H1 (cell line): Measurements from ENCODE around the gene COG4. TPM values are rescaled to one million over a fixed set of nuclear protein-coding genes. Genes with fewer than 3 reads are reported as not detected.

ENCODE experiments used
- CTCF ChIA-PET: fragments of 300-600 bp; sonication (Branson Sonifier 250); formaldehyde crosslinking; loops from one replicate; lab custom pipeline; 2021; ENCODE audit not compliant: partially characterized antibody; lab: Charles Lee
- POLR2A ChIA-PET: fragments of 300-600 bp; sonication (Branson Sonifier 250); formaldehyde crosslinking; loops from one replicate; lab custom pipeline; 2021; ENCODE audit warnings: inconsistent platforms; ENCODE audit not compliant: partially characterized antibody; lab: Charles Lee
- DNase-seq, 2 experiments: peaks; one replicate each; pipeline versions ENCODE4 v3.0.0 to v3.0.0-alpha.2; 2010 to 2022; ENCODE audit warnings: low spot score in 2 of 2, low read depth in 1 of 2, mixed read lengths in 1 of 2
- FAIRE-seq: peaks from 2 replicates; lab custom pipeline; 2011; peaks lifted over from hg19 to GRCh38; lab: Jason Lieb, UNC
- H2AFZ ChIP-seq: 2 replicates; pipeline ENCODE4 v1.8.1; 2012; ENCODE audit warnings: low read length, inconsistent platforms
- H2AK5ac ChIP-seq: 2 replicates; pipeline ENCODE4 v1.6.1; 2013; ENCODE audit warnings: low read depth, low read length
- H2BK120ac ChIP-seq: replicated peaks from 2 replicates; pipeline ENCODE3; 2013; ENCODE audit warnings: low read depth, low read length, inconsistent platforms
- H2BK12ac ChIP-seq: 2 replicates; pipeline ENCODE4 v1.6.1; 2013; ENCODE audit warnings: low read depth, low read length
- H2BK15ac ChIP-seq: 2 replicates; pipeline ENCODE4 v1.6.1; 2013; ENCODE audit warnings: low read length
- H2BK20ac ChIP-seq: 2 replicates; pipeline ENCODE4 v1.6.1; 2013; ENCODE audit warnings: low read length
- H2BK5ac ChIP-seq: 2 replicates; pipeline ENCODE4 v1.6.1; 2013; ENCODE audit warnings: low read depth, low read length
- H3K14ac ChIP-seq: 2 replicates; pipeline ENCODE4 v1.6.1; 2013; ENCODE audit warnings: inconsistent platforms; ENCODE audit not compliant: insufficient read length
- H3K18ac ChIP-seq: 2 replicates; pipeline ENCODE4 v1.6.1; 2013; ENCODE audit warnings: low read length; ENCODE audit errors: extremely low read depth
- H3K23ac ChIP-seq: 2 replicates; pipeline ENCODE4 v1.6.1; 2013; ENCODE audit warnings: inconsistent platforms; ENCODE audit not compliant: insufficient read length
- H3K23me2 ChIP-seq: 2 replicates; pipeline ENCODE4 v1.6.1; 2013; ENCODE audit warnings: low read depth, low read length
- H3K27ac ChIP-seq: 2 replicates; pipeline ENCODE4 v1.6.1; 2011; ENCODE audit warnings: low read depth, low read length, inconsistent platforms
- H3K27me3 ChIP-seq, 4 experiments: replicated peaks in 1 of 4; 1 replicate in 1 of 4; 2 replicates in 3 of 4; pipeline versions ENCODE4 v1.6.1 to v1.8.1; 2011 to 2013; ENCODE audit warnings: low read length in 3 of 4, mild to moderate bottlenecking in 3 of 4, inconsistent platforms in 2 of 4, mixed read lengths in 2 of 4, moderate library complexity in 1 of 4; ENCODE audit not compliant: control insufficient read depth in 3 of 4, insufficient read depth in 3 of 4; ENCODE audit errors: extremely low read depth in 1 of 4
- H3K36me3 ChIP-seq, 4 experiments: 2 replicates each; pipeline versions ENCODE4 v1.6.1 to v1.8.1; 2011 to 2013; ENCODE audit warnings: mild to moderate bottlenecking in 4 of 4, low read length in 3 of 4, moderate library complexity in 2 of 4, control low read depth in 1 of 4, inconsistent platforms in 1 of 4; ENCODE audit not compliant: insufficient read depth in 4 of 4, control insufficient read depth in 2 of 4
- H3K4ac ChIP-seq: replicated peaks from 2 replicates; pipeline ENCODE3; 2013; ENCODE audit warnings: low read length, low read depth, mixed read lengths, inconsistent platforms; ENCODE audit not compliant: insufficient read length
- H3K4me1 ChIP-seq, 4 experiments: replicated peaks in 1 of 4; 1 replicate in 1 of 4; 2 replicates in 3 of 4; pipeline versions ENCODE4 v1.6.1 to v1.8.1; 2011 to 2013; ENCODE audit warnings: low read length in 3 of 4, inconsistent platforms in 2 of 4, mixed read lengths in 1 of 4; ENCODE audit not compliant: insufficient read depth in 4 of 4, control insufficient read depth in 3 of 4
- H3K4me2 ChIP-seq, 2 experiments: 2 replicates each; pipeline versions ENCODE4 v1.6.1 to v1.8.1; 2011 to 2013; ENCODE audit warnings: low read depth in 2 of 2, low read length in 2 of 2, control low read depth in 1 of 2, inconsistent platforms in 1 of 2, mild to moderate bottlenecking in 1 of 2; ENCODE audit not compliant: insufficient read depth in 1 of 2
- H3K4me3 ChIP-seq, 4 experiments: fragments of 200-600, 300-600 bp in 1 of 4; sonication (generic), shearing (Covaris generic), sonication (Bioruptor Twin) in 1 of 4; 2 replicates each; pipeline versions ENCODE4 v1.5.1 to v1.8.1; 2011 to 2016; ENCODE audit warnings: low read length in 4 of 4, low read depth in 3 of 4, control low read depth in 2 of 4, inconsistent platforms in 2 of 4, mild to moderate bottlenecking in 2 of 4, mixed read lengths in 1 of 4, moderate library complexity in 1 of 4; ENCODE audit not compliant: insufficient read depth in 2 of 4; ENCODE audit errors: extremely low read depth in 1 of 4
- H3K56ac ChIP-seq: replicated peaks from 2 replicates; pipeline ENCODE3; 2013; ENCODE audit warnings: low read depth, mild to moderate bottlenecking, mixed read lengths, low read length, inconsistent platforms; ENCODE audit not compliant: insufficient read length
- H3K79me1 ChIP-seq: 2 replicates; pipeline ENCODE4 v1.6.1; 2013; ENCODE audit warnings: low read depth, low read length, control low read depth
- H3K79me2 ChIP-seq, 2 experiments: 2 replicates each; pipeline versions ENCODE4 v1.6.1 to v1.8.1; 2012 to 2013; ENCODE audit warnings: low read length in 2 of 2, mild to moderate bottlenecking in 2 of 2, inconsistent platforms in 1 of 2; ENCODE audit not compliant: insufficient read depth in 2 of 2, control insufficient read depth in 1 of 2
- H3K9ac ChIP-seq, 4 experiments: replicated peaks in 1 of 4; 1 replicate in 1 of 4; 2 replicates in 3 of 4; pipeline versions ENCODE4 v1.6.1 to v1.8.1; 2011 to 2013; ENCODE audit warnings: low read depth in 3 of 4, low read length in 3 of 4, control low read depth in 2 of 4, mild to moderate bottlenecking in 2 of 4, moderate library complexity in 2 of 4, inconsistent platforms in 1 of 4; ENCODE audit errors: extremely low read depth in 1 of 4
- H3K9me3 ChIP-seq, 2 experiments: 2 replicates each; pipeline versions ENCODE4 v1.6.1 to v1.8.1; 2012 to 2013; ENCODE audit warnings: mild to moderate bottlenecking in 2 of 2, moderate library complexity in 2 of 2, control low read depth in 1 of 2, inconsistent platforms in 1 of 2, low read depth in 1 of 2, low read length in 1 of 2, mixed read lengths in 1 of 2; ENCODE audit not compliant: insufficient read depth in 2 of 2
- H4K20me1 ChIP-seq, 2 experiments: replicated peaks in 1 of 2; 2 replicates each; pipeline versions ENCODE3 to v1.8.1; 2011 to 2013; ENCODE audit warnings: inconsistent platforms in 2 of 2, low read length in 2 of 2, mild to moderate bottlenecking in 1 of 2; ENCODE audit not compliant: insufficient read depth in 2 of 2, control insufficient read depth in 1 of 2
- H4K5ac ChIP-seq: 2 replicates; pipeline ENCODE4 v1.6.1; 2013; ENCODE audit warnings: low read length, low read depth, mixed read lengths, inconsistent platforms; ENCODE audit not compliant: insufficient read length
- H4K8ac ChIP-seq: 2 replicates; pipeline ENCODE4 v1.8.0; 2013; ENCODE audit warnings: mild to moderate bottlenecking, moderate library complexity, low read length, inconsistent platforms; ENCODE audit not compliant: insufficient read depth; ENCODE audit errors: extremely low read depth
- H4K91ac ChIP-seq: replicated peaks from 2 replicates; pipeline ENCODE3; 2013; ENCODE audit warnings: low read length, mixed read lengths, inconsistent platforms; ENCODE audit not compliant: insufficient read length
- POLR2A ChIP-seq, 2 experiments: IDR thresholded peaks; 1 replicate in 1 of 2; 2 replicates in 1 of 2; pipeline ENCODE4 v1.6.1; 2011; ENCODE audit warnings: low read depth in 2 of 2, low read length in 2 of 2, mild to moderate bottlenecking in 2 of 2; ENCODE audit errors: control extremely low read depth in 1 of 2
- POLR2AphosphoS5 ChIP-seq: IDR thresholded peaks from 2 replicates; pipeline ENCODE4 v1.6.1; 2011; ENCODE audit warnings: low read depth, low read length
- TBP ChIP-seq: IDR thresholded peaks from 2 replicates; pipeline ENCODE4 v1.6.1; 2011; ENCODE audit warnings: low read depth, low read length, improper control_type of control experiment
- WGBS, 2 experiments: shearing (Covaris generic) in 1 of 2; methylation state at CpG; one replicate each; pipeline versions ENCODE4 v1.1.6 to v1.1.7; 2013 to 2015; ENCODE audit warnings: low lambda C conversion rate in 2 of 2, mixed read lengths in 2 of 2, inconsistent platforms in 1 of 2, low coverage in 1 of 2, missing lambda C conversion rate in 1 of 2; ENCODE audit not compliant: insufficient replicate concordance in 2 of 2, insufficient coverage in 1 of 2, insufficient read length in 1 of 2; ENCODE audit errors: extremely low coverage in 1 of 2, missing lambda C conversion rate in 1 of 2; 5-methylcytosine and 5-hydroxymethylcytosine counted together
- polyA plus RNA-seq, 7 experiments: library from polyadenylated mRNA; depleted of rRNA in 3 of 7; stranded (reverse) in 5 of 7; unstranded in 2 of 7; fragments of >200 nt in 5 of 7; fragments of 200-250 nt in 2 of 7; gene quantifications; 1 replicate in 5 of 7; 2 replicates in 1 of 7; 4 replicates in 1 of 7; pipeline versions ENCODE4 v1.2.1 to v1.2.3, GENCODE V29; 2011 to 2013; ENCODE audit warnings: missing spikeins in 2 of 7, mixed read lengths in 2 of 7
- total RNA-seq: library from RNA; stranded (reverse); fragmentation: NEBNext Ultra II Directional; extraction: Animal tissue kit (Norgen Biotek cat#: 25700); gene quantifications from 2 replicates; pipeline ENCODE4 v1.2.1, GENCODE V29; 2021

The COG4 gene
- total and polyA plus RNA-seq, 2 of the 8 experiments (the other 6 are each of a cell fraction or from before 2014, with no cell fraction given) = 46.1 to 50.2 TPM

DNA sequence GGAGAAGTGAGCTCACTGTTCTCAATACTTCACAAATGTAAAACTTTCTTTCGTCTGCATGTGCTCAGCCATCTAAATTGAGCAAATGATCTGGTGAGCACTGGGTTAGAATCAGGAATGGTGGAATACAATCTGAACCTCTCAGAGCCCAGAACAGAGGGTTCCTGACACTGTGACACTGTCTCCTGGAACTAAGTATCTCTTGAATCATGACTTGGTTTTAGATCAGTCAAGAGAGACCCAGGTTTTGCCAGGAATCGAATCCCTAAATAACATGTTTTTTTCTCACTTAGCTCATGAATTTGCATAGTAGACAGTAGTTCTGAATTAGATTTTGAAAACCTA, 49.5 kb upstream of the COG4 start:
- H3K56ac ChIP-seq = no peak overlapping the region
- ChIA-PET POLR2A (interaction anchor here (0.8 to 27.1 kb wide), 11 partner anchors 9 to 93 kb away, joined by 3 to 525 read pairs (median 11); partner anchors contain the start of genes COG4 and SF3B3), CTCF (interaction anchor here (1.1 to 5.3 kb wide), 7 partner anchors 8 to 305 kb away, joined by 3 to 65 read pairs (median 8); no protein-coding TSS in a partner anchor)
- H4K91ac ChIP-seq = no peak overlapping the region
- H3K27me3 ChIP-seq = no peaks in the 10 kb centered on the region
- H3K9ac ChIP-seq = no peak overlapping the region
- peaks cover 50 to 68% (median 65%) of the 10 kb centered on the region in 4 experiments for H3K36me3 ChIP-seq
- H4K20me1 ChIP-seq = peaks cover 9 to 11% of the 10 kb centered on the region in 2 experiments
- no peak overlapping the region for H3K27ac ChIP-seq
- H3K4me2 ChIP-seq = no peak overlapping the region
- no peak overlapping the region for H2AK5ac ChIP-seq
- H4K5ac ChIP-seq = no peak overlapping the region
- H3K18ac ChIP-seq = no peak overlapping the region
- no peaks in the 10 kb centered on the region for H3K23me2 ChIP-seq
- 80% methylated on average over 2 of the region's 2 CpGs; no CpG with 5 or more reads in 1 of the 2 experiments for WGBS, 2 experiments
- H4K8ac ChIP-seq = no peak overlapping the region
- no peak overlapping the region for H3K4ac ChIP-seq
- no peak overlapping the region for H3K4me3 ChIP-seq
- no peak overlapping the region for H2BK120ac ChIP-seq
- H3K14ac ChIP-seq = no peak overlapping the region
- H2AFZ ChIP-seq = no peak overlapping the region
- no peak for DNase-seq
- no peak overlapping the region for H2BK20ac ChIP-seq
- H2BK12ac ChIP-seq = no peak overlapping the region
- no peak overlapping the region for H2BK5ac ChIP-seq
- no peaks in the 10 kb centered on the region for H3K9me3 ChIP-seq
- FAIRE-seq = no peak
- no peaks in the 10 kb centered on the region for H3K79me2 ChIP-seq
- no peak overlapping the region for H2BK15ac ChIP-seq
- TF ChIP-seq TBP = no peak
- TF ChIP-seq POLR2A (IDR thresholded peaks at IDR 0.05; ENCODE audit: control extremely low read depth in 1 of 2, low read depth in 2 of 2, low read length in 2 of 2) = peak in 1 of 2 experiments; percentile 37; a peak in 1 of 3 replicates
- 0 out of 2 replicates have a peak, but pooled peaks have one; percentile 12 for TF ChIP-seq POLR2AphosphoS5
- H3K79me1 ChIP-seq = peaks cover 7% of the 10 kb centered on the region; the same call in 1 of the 2 replicates
- H3K4me1 ChIP-seq = no peaks in the 10 kb centered on the region; a peak in 1 of 7 replicates
- no peak overlapping the region for H3K23ac ChIP-seq
